ENCODE data around the gene SERHL2.

- TF ChIP-seq, protein P1, sequence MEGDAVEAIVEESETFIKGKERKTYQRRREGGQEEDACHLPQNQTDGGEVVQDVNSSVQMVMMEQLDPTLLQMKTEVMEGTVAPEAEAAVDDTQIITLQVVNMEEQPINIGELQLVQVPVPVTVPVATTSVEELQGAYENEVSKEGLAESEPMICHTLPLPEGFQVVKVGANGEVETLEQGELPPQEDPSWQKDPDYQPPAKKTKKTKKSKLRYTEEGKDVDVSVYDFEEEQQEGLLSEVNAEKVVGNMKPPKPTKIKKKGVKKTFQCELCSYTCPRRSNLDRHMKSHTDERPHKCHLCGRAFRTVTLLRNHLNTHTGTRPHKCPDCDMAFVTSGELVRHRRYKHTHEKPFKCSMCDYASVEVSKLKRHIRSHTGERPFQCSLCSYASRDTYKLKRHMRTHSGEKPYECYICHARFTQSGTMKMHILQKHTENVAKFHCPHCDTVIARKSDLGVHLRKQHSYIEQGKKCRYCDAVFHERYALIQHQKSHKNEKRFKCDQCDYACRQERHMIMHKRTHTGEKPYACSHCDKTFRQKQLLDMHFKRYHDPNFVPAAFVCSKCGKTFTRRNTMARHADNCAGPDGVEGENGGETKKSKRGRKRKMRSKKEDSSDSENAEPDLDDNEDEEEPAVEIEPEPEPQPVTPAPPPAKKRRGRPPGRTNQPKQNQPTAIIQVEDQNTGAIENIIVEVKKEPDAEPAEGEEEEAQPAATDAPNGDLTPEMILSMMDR (IDR thresholded peaks at IDR 0.05 in 4 of 5, conservative IDR thresholded peaks at IDR 0.05 in 1 of 5): no peak
- no peak for TF ChIP-seq POLR2A (IDR thresholded peaks at IDR 0.05)
These were observed 43.2 kb downstream of the SERHL2 start for GRCh38 chr22:42596863-42597530.
